ENCODE measurements around the gene PFKFB4. TPM values are rescaled to one million over a fixed set of nuclear protein-coding genes. Genes with fewer than 3 reads are reported as not detected.
A peak's percentile ranks its signal among the peaks of the same experiment; 100 is the strongest.

PFKFB4 gene
- total and polyA plus RNA-seq, 2 of the 4 experiments (the other 2 are of a cell fraction): 16.9 to 17.0 TPM

DNA sequence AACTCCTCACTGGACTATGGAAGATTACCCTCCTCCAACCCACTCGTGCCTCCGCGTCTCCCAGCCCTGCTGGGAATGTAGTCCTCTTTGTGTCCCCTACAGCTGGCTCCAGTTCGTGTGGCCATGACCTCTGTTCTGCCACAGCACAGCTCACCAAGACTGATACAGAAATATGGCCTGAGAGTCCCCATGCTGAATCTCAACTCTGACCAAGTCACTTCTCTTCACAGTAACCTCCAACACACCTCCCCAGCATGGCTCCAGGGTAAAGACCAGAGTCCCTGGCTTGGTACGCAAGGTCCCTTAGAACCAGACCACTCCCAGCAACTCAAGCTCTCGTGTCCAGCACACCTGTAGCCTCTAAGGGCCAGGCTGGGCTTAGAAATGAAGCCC, 40.8 kb upstream of the PFKFB4 start:
- Histone ChIP-seq H3K27me3 (ENCODE audit: control insufficient read depth, insufficient read depth, low read length) (no peaks in the 10 kb centered on the region), H2AK9ac (replicated peaks; ENCODE audit: low read depth, low read length, poor library complexity) (peak overlapping the region; percentile 99), H2BK20ac (ENCODE audit: low read depth, low read length) (peak overlapping the region; percentile 99), H3K79me1 (ENCODE audit: low read depth in 1 of 2, low read length in 2 of 2) (peaks cover 27 to 77% of the 10 kb centered on the region in 2 experiments), H3K56ac (ENCODE audit: extremely low read depth, insufficient read depth, low read length) (peak overlapping the region; percentile 76; the same call in 1 of the 2 replicates), H4K20me1 (ENCODE audit: insufficient read depth, low read length) (peaks cover 19% of the 10 kb centered on the region), H3K4me2 (ENCODE audit: low read depth, low read length) (no peak overlapping the region), H4K8ac (ENCODE audit: low read depth in 2 of 2, low read length in 2 of 2) (peak overlapping the region; percentile 85 to 90), H2BK5ac (ENCODE audit: low read depth, low read length, poor library complexity, severe bottlenecking) (peak overlapping the region; percentile 97), H3K4me3 (ENCODE audit: insufficient read depth, low read depth, low read length) (no peak overlapping the region), H2AFZ (replicated peaks; ENCODE audit: low read length, poor library complexity) (peak overlapping the region; percentile 14), H3K23ac (ENCODE audit: low read depth, low read length) (peak overlapping the region; percentile 28), H2BK120ac (ENCODE audit: low read depth, low read length) (peak overlapping the region; percentile 85), H2BK15ac (ENCODE audit: low read depth, low read length) (peak overlapping the region; percentile 97), H3K14ac (replicated peaks; ENCODE audit: low read depth, low read length) (peak overlapping the region; percentile 76), H3K9me3 (ENCODE audit: control insufficient read depth, insufficient read depth, low read length) (no peaks in the 10 kb centered on the region), H4K91ac (ENCODE audit: insufficient read depth, low read depth, low read length) (peak overlapping the region; percentile 98), H3K4ac (ENCODE audit: low read depth, low read length) (peak overlapping the region; percentile 99), H3K9me1 (ENCODE audit: insufficient read depth, low read length) (peaks cover 54% of the 10 kb centered on the region), H3K36me3 (ENCODE audit: control insufficient read depth, insufficient read depth, low read length) (peaks cover 46% of the 10 kb centered on the region), H3K9ac (ENCODE audit: low read depth, low read length) (no peak overlapping the region), H3K4me1 (ENCODE audit: control insufficient read depth, insufficient read depth, low read length) (peaks cover 54% of the 10 kb centered on the region), H3K27ac (ENCODE audit: insufficient read depth, low read length) (peak overlapping the region; percentile 94), H4K5ac (ENCODE audit: low read depth, low read length) (peak overlapping the region; percentile 72), H3K18ac (ENCODE audit: low read depth, low read length) (peak overlapping the region; percentile 85), H2AK5ac (ENCODE audit: low read depth, low read length) (peak overlapping the region; percentile 100)
- BruUV-seq (replicated peaks): no TSS peak
- DNase-seq (no peak), ATAC-seq (ENCODE audit: low read depth) (no peak)
- CTCF ChIA-PET: interaction anchor here (0.9 to 1.0 kb wide), 2 partner anchors 12 to 38 kb away, joined by 3 to 4 read pairs; partner anchors contain the start of gene UQCRC1
- in situ Hi-C loops (cut with MboI; ENCODE audit: low sequenced_read_pairs) (no loop called here), dilution Hi-C loops (cut with HindIII; ENCODE audit: low sequenced_read_pairs, unreplicated experiment) (no loop called here), intact Hi-C loops (cut with micrococcal nuclease) (no loop called here)
- 90% methylated on average over 2 of the region's 6 CpGs; no CpG with 5 or more reads in 1 of the 2 experiments for WGBS, 2 experiments (ENCODE audit: extremely low coverage in 2 of 2, insufficient read length in 1 of 2)
- TF ChIP-seq RFX5 (IDR thresholded peaks at IDR 0.05; ENCODE audit: low read depth, low read length) (no peak), MAZ (IDR thresholded peaks at IDR 0.05; ENCODE audit: borderline replicate concordance, low read depth, low read length) (no peak), BHLHE40 (IDR thresholded peaks at IDR 0.05; ENCODE audit: low read depth, low read length) (no peak), NFE2L2 (IDR thresholded peaks at IDR 0.05; ENCODE audit: low read depth, low read length) (no peak), CEBPB (IDR thresholded peaks at IDR 0.05; ENCODE audit: low read depth, low read length) (no peak), RCOR1 (IDR thresholded peaks at IDR 0.05; ENCODE audit: insufficient replicate concordance, low read length) (no peak), FOS (IDR thresholded peaks at IDR 0.05; ENCODE audit: low read depth, low read length) (no peak)
- TF ChIP-seq, protein P1, sequence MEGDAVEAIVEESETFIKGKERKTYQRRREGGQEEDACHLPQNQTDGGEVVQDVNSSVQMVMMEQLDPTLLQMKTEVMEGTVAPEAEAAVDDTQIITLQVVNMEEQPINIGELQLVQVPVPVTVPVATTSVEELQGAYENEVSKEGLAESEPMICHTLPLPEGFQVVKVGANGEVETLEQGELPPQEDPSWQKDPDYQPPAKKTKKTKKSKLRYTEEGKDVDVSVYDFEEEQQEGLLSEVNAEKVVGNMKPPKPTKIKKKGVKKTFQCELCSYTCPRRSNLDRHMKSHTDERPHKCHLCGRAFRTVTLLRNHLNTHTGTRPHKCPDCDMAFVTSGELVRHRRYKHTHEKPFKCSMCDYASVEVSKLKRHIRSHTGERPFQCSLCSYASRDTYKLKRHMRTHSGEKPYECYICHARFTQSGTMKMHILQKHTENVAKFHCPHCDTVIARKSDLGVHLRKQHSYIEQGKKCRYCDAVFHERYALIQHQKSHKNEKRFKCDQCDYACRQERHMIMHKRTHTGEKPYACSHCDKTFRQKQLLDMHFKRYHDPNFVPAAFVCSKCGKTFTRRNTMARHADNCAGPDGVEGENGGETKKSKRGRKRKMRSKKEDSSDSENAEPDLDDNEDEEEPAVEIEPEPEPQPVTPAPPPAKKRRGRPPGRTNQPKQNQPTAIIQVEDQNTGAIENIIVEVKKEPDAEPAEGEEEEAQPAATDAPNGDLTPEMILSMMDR (conservative IDR thresholded peaks at IDR 0.05; ENCODE audit: low read depth, low read length): no peak
- POLR2A ChIA-PET (ENCODE audit: unreplicated experiment): interaction anchor here (0.6 kb wide), 1 partner anchor 65 kb away, joined by 18 read pairs; the partner anchor contains the start of gene CELSR3
